H1 (cell line): ENCODE measurements around the gene CCDC152. TPM values are rescaled to one million over a fixed set of nuclear protein-coding genes. Genes with fewer than 3 reads are reported as not detected.

Experiments
- CTCF ChIA-PET: fragments of 300-600 bp; sonication (Branson Sonifier 250); formaldehyde crosslinking; loops from one replicate; lab custom pipeline; 2021; ENCODE audit not compliant: partially characterized antibody; lab: Charles Lee
- POLR2A ChIA-PET: fragments of 300-600 bp; sonication (Branson Sonifier 250); formaldehyde crosslinking; loops from one replicate; lab custom pipeline; 2021; ENCODE audit warnings: inconsistent platforms; ENCODE audit not compliant: partially characterized antibody; lab: Charles Lee
- DNase-seq, 2 experiments: peaks; one replicate each; pipeline versions ENCODE4 v3.0.0 to v3.0.0-alpha.2; 2010 to 2022; ENCODE audit warnings: low spot score in 2 of 2, low read depth in 1 of 2, mixed read lengths in 1 of 2
- FAIRE-seq: peaks from 2 replicates; lab custom pipeline; 2011; peaks lifted over from hg19 to GRCh38; lab: Jason Lieb, UNC
- H2AFZ ChIP-seq: 2 replicates; pipeline ENCODE4 v1.8.1; 2012; ENCODE audit warnings: low read length, inconsistent platforms
- H2AK5ac ChIP-seq: 2 replicates; pipeline ENCODE4 v1.6.1; 2013; ENCODE audit warnings: low read depth, low read length
- H2BK120ac ChIP-seq: replicated peaks from 2 replicates; pipeline ENCODE3; 2013; ENCODE audit warnings: low read depth, low read length, inconsistent platforms
- H2BK12ac ChIP-seq: 2 replicates; pipeline ENCODE4 v1.6.1; 2013; ENCODE audit warnings: low read depth, low read length
- H2BK15ac ChIP-seq: 2 replicates; pipeline ENCODE4 v1.6.1; 2013; ENCODE audit warnings: low read length
- H2BK20ac ChIP-seq: 2 replicates; pipeline ENCODE4 v1.6.1; 2013; ENCODE audit warnings: low read length
- H2BK5ac ChIP-seq: 2 replicates; pipeline ENCODE4 v1.6.1; 2013; ENCODE audit warnings: low read depth, low read length
- H3K14ac ChIP-seq: 2 replicates; pipeline ENCODE4 v1.6.1; 2013; ENCODE audit warnings: inconsistent platforms; ENCODE audit not compliant: insufficient read length
- H3K18ac ChIP-seq: 2 replicates; pipeline ENCODE4 v1.6.1; 2013; ENCODE audit warnings: low read length; ENCODE audit errors: extremely low read depth
- H3K23ac ChIP-seq: 2 replicates; pipeline ENCODE4 v1.6.1; 2013; ENCODE audit warnings: inconsistent platforms; ENCODE audit not compliant: insufficient read length
- H3K23me2 ChIP-seq: 2 replicates; pipeline ENCODE4 v1.6.1; 2013; ENCODE audit warnings: low read depth, low read length
- H3K27ac ChIP-seq: 2 replicates; pipeline ENCODE4 v1.6.1; 2011; ENCODE audit warnings: low read depth, low read length, inconsistent platforms
- H3K27me3 ChIP-seq, 4 experiments: replicated peaks in 1 of 4; 1 replicate in 1 of 4; 2 replicates in 3 of 4; pipeline versions ENCODE4 v1.6.1 to v1.8.1; 2011 to 2013; ENCODE audit warnings: low read length in 3 of 4, mild to moderate bottlenecking in 3 of 4, inconsistent platforms in 2 of 4, mixed read lengths in 2 of 4, moderate library complexity in 1 of 4; ENCODE audit not compliant: control insufficient read depth in 3 of 4, insufficient read depth in 3 of 4; ENCODE audit errors: extremely low read depth in 1 of 4
- H3K36me3 ChIP-seq, 4 experiments: 2 replicates each; pipeline versions ENCODE4 v1.6.1 to v1.8.1; 2011 to 2013; ENCODE audit warnings: mild to moderate bottlenecking in 4 of 4, low read length in 3 of 4, moderate library complexity in 2 of 4, control low read depth in 1 of 4, inconsistent platforms in 1 of 4; ENCODE audit not compliant: insufficient read depth in 4 of 4, control insufficient read depth in 2 of 4
- H3K4ac ChIP-seq: replicated peaks from 2 replicates; pipeline ENCODE3; 2013; ENCODE audit warnings: low read length, low read depth, mixed read lengths, inconsistent platforms; ENCODE audit not compliant: insufficient read length
- H3K4me1 ChIP-seq, 4 experiments: replicated peaks in 1 of 4; 1 replicate in 1 of 4; 2 replicates in 3 of 4; pipeline versions ENCODE4 v1.6.1 to v1.8.1; 2011 to 2013; ENCODE audit warnings: low read length in 3 of 4, inconsistent platforms in 2 of 4, mixed read lengths in 1 of 4; ENCODE audit not compliant: insufficient read depth in 4 of 4, control insufficient read depth in 3 of 4
- H3K4me2 ChIP-seq, 2 experiments: 2 replicates each; pipeline versions ENCODE4 v1.6.1 to v1.8.1; 2011 to 2013; ENCODE audit warnings: low read depth in 2 of 2, low read length in 2 of 2, control low read depth in 1 of 2, inconsistent platforms in 1 of 2, mild to moderate bottlenecking in 1 of 2; ENCODE audit not compliant: insufficient read depth in 1 of 2
- H3K4me3 ChIP-seq, 4 experiments: fragments of 200-600, 300-600 bp in 1 of 4; sonication (generic), shearing (Covaris generic), sonication (Bioruptor Twin) in 1 of 4; 2 replicates each; pipeline versions ENCODE4 v1.5.1 to v1.8.1; 2011 to 2016; ENCODE audit warnings: low read length in 4 of 4, low read depth in 3 of 4, control low read depth in 2 of 4, inconsistent platforms in 2 of 4, mild to moderate bottlenecking in 2 of 4, mixed read lengths in 1 of 4, moderate library complexity in 1 of 4; ENCODE audit not compliant: insufficient read depth in 2 of 4; ENCODE audit errors: extremely low read depth in 1 of 4
- H3K56ac ChIP-seq: replicated peaks from 2 replicates; pipeline ENCODE3; 2013; ENCODE audit warnings: low read depth, mild to moderate bottlenecking, mixed read lengths, low read length, inconsistent platforms; ENCODE audit not compliant: insufficient read length
- H3K79me1 ChIP-seq: 2 replicates; pipeline ENCODE4 v1.6.1; 2013; ENCODE audit warnings: low read depth, low read length, control low read depth
- H3K79me2 ChIP-seq, 2 experiments: 2 replicates each; pipeline versions ENCODE4 v1.6.1 to v1.8.1; 2012 to 2013; ENCODE audit warnings: low read length in 2 of 2, mild to moderate bottlenecking in 2 of 2, inconsistent platforms in 1 of 2; ENCODE audit not compliant: insufficient read depth in 2 of 2, control insufficient read depth in 1 of 2
- H3K9ac ChIP-seq, 4 experiments: replicated peaks in 1 of 4; 1 replicate in 1 of 4; 2 replicates in 3 of 4; pipeline versions ENCODE4 v1.6.1 to v1.8.1; 2011 to 2013; ENCODE audit warnings: low read depth in 3 of 4, low read length in 3 of 4, control low read depth in 2 of 4, mild to moderate bottlenecking in 2 of 4, moderate library complexity in 2 of 4, inconsistent platforms in 1 of 4; ENCODE audit errors: extremely low read depth in 1 of 4
- H3K9me3 ChIP-seq, 2 experiments: 2 replicates each; pipeline versions ENCODE4 v1.6.1 to v1.8.1; 2012 to 2013; ENCODE audit warnings: mild to moderate bottlenecking in 2 of 2, moderate library complexity in 2 of 2, control low read depth in 1 of 2, inconsistent platforms in 1 of 2, low read depth in 1 of 2, low read length in 1 of 2, mixed read lengths in 1 of 2; ENCODE audit not compliant: insufficient read depth in 2 of 2
- H4K20me1 ChIP-seq, 2 experiments: replicated peaks in 1 of 2; 2 replicates each; pipeline versions ENCODE3 to v1.8.1; 2011 to 2013; ENCODE audit warnings: inconsistent platforms in 2 of 2, low read length in 2 of 2, mild to moderate bottlenecking in 1 of 2; ENCODE audit not compliant: insufficient read depth in 2 of 2, control insufficient read depth in 1 of 2
- H4K5ac ChIP-seq: 2 replicates; pipeline ENCODE4 v1.6.1; 2013; ENCODE audit warnings: low read length, low read depth, mixed read lengths, inconsistent platforms; ENCODE audit not compliant: insufficient read length
- H4K8ac ChIP-seq: 2 replicates; pipeline ENCODE4 v1.8.0; 2013; ENCODE audit warnings: mild to moderate bottlenecking, moderate library complexity, low read length, inconsistent platforms; ENCODE audit not compliant: insufficient read depth; ENCODE audit errors: extremely low read depth
- H4K91ac ChIP-seq: replicated peaks from 2 replicates; pipeline ENCODE3; 2013; ENCODE audit warnings: low read length, mixed read lengths, inconsistent platforms; ENCODE audit not compliant: insufficient read length
- EP300 ChIP-seq, 2 experiments: IDR thresholded peaks; 1 replicate in 1 of 2; 2 replicates in 1 of 2; pipeline ENCODE4 v1.6.1; 2011 to 2012; ENCODE audit warnings: low read depth in 2 of 2, low read length in 2 of 2, mild to moderate bottlenecking in 2 of 2, borderline replicate concordance in 1 of 2, inconsistent platforms in 1 of 2, moderate library complexity in 1 of 2
- WGBS, 2 experiments: shearing (Covaris generic) in 1 of 2; methylation state at CpG; one replicate each; pipeline versions ENCODE4 v1.1.6 to v1.1.7; 2013 to 2015; ENCODE audit warnings: low lambda C conversion rate in 2 of 2, mixed read lengths in 2 of 2, inconsistent platforms in 1 of 2, low coverage in 1 of 2, missing lambda C conversion rate in 1 of 2; ENCODE audit not compliant: insufficient replicate concordance in 2 of 2, insufficient coverage in 1 of 2, insufficient read length in 1 of 2; ENCODE audit errors: extremely low coverage in 1 of 2, missing lambda C conversion rate in 1 of 2; 5-methylcytosine and 5-hydroxymethylcytosine counted together
- polyA plus RNA-seq, 7 experiments: library from polyadenylated mRNA; depleted of rRNA in 3 of 7; stranded (reverse) in 5 of 7; unstranded in 2 of 7; fragments of >200 nt in 5 of 7; fragments of 200-250 nt in 2 of 7; gene quantifications; 1 replicate in 5 of 7; 2 replicates in 1 of 7; 4 replicates in 1 of 7; pipeline versions ENCODE4 v1.2.1 to v1.2.3, GENCODE V29; 2011 to 2013; ENCODE audit warnings: missing spikeins in 2 of 7, mixed read lengths in 2 of 7
- total RNA-seq: library from RNA; stranded (reverse); fragmentation: NEBNext Ultra II Directional; extraction: Animal tissue kit (Norgen Biotek cat#: 25700); gene quantifications from 2 replicates; pipeline ENCODE4 v1.2.1, GENCODE V29; 2021
- TF ChIP-seq, protein P1 (sequence below), 3 experiments: IDR thresholded peaks; 1 replicate in 2 of 3; 2 replicates in 1 of 3; pipeline versions ENCODE4 v1.5.1 to v1.6.1; 2011; ENCODE audit warnings: low read length in 3 of 3, mild to moderate bottlenecking in 3 of 3, inconsistent platforms in 2 of 3, low read depth in 1 of 3, moderate library complexity in 1 of 3; ENCODE audit not compliant: insufficient read depth in 1 of 3; ENCODE audit errors: control extremely low read depth in 1 of 3

The CCDC152 gene
- total and polyA plus RNA-seq, 2 of the 8 experiments (the other 6 are each of a cell fraction or from before 2014, with no cell fraction given) = 2.6 to 9.5 TPM

DNA sequence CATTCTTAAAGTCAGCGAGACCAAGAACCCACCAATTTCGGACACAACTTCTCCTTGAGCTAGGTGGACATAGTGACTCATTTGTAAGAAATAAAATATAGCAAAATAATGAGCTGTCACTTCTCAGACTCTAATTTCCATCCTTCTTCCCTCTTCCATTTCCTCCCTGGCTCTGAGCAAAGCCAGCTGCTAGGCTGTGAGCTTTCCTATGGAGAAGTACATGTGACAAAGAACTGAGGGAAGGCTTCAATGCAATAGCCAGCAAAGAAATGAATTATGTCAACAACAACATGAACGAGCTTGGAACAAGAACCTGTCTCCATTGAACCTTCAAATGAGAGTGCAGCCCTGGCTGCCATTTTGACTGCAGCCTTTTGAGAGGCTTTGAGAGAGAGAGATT is 81.0 kb downstream of the CCDC152 start:
- DNase-seq = no peak
- Histone ChIP-seq H2AFZ (no peak overlapping the region), H3K36me3 (no peaks in the 10 kb centered on the region), H4K20me1 (no peaks in the 10 kb centered on the region), H3K18ac (no peak overlapping the region), H2BK5ac (no peak overlapping the region), H4K5ac (no peak overlapping the region), H2BK12ac (no peak overlapping the region), H3K14ac (no peak overlapping the region), H2BK120ac (no peak overlapping the region), H3K79me1 (no peaks in the 10 kb centered on the region), H4K8ac (no peak overlapping the region), H3K9ac (no peak overlapping the region), H3K9me3 (peaks cover 0 to 7% of the 10 kb centered on the region in 2 experiments; a peak in 1 of 4 replicates), H3K23me2 (no peaks in the 10 kb centered on the region), H2BK20ac (no peak overlapping the region), H2AK5ac (no peak overlapping the region), H3K4me3 (no peak overlapping the region), H3K4me1 (no peaks in the 10 kb centered on the region), H3K4me2 (no peak overlapping the region), H3K27me3 (no peaks in the 10 kb centered on the region; a peak in 1 of 7 replicates), H3K27ac (no peak overlapping the region), H3K79me2 (no peaks in the 10 kb centered on the region), H3K23ac (no peak overlapping the region), H3K4ac (no peak overlapping the region), H4K91ac (no peak overlapping the region), H2BK15ac (no peak overlapping the region), H3K56ac (no peak overlapping the region)
- FAIRE-seq = no peak
- WGBS, 2 experiments = 85% methylated on average over 3 of the region's 3 CpGs; no CpG with 5 or more reads in 1 of the 2 experiments
- ChIA-PET CTCF (interaction anchor here (2.0 kb wide), 1 partner anchor 34 kb away, joined by 5 read pairs; no protein-coding TSS in a partner anchor), POLR2A (no interaction called here)
- no peak for TF ChIP-seq EP300 (IDR thresholded peaks at IDR 0.05; ENCODE audit: borderline replicate concordance in 1 of 2, low read depth in 2 of 2, low read length in 2 of 2)
- TF ChIP-seq, protein P1, sequence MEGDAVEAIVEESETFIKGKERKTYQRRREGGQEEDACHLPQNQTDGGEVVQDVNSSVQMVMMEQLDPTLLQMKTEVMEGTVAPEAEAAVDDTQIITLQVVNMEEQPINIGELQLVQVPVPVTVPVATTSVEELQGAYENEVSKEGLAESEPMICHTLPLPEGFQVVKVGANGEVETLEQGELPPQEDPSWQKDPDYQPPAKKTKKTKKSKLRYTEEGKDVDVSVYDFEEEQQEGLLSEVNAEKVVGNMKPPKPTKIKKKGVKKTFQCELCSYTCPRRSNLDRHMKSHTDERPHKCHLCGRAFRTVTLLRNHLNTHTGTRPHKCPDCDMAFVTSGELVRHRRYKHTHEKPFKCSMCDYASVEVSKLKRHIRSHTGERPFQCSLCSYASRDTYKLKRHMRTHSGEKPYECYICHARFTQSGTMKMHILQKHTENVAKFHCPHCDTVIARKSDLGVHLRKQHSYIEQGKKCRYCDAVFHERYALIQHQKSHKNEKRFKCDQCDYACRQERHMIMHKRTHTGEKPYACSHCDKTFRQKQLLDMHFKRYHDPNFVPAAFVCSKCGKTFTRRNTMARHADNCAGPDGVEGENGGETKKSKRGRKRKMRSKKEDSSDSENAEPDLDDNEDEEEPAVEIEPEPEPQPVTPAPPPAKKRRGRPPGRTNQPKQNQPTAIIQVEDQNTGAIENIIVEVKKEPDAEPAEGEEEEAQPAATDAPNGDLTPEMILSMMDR (IDR thresholded peaks at IDR 0.05; ENCODE audit: control extremely low read depth in 1 of 3, insufficient read depth in 1 of 3, low read depth in 1 of 3, low read length in 3 of 3) = no peak
